Kidney capillary endothelial cell (primary cell): ENCODE measurements around the gene PTGFRN.
A peak's percentile ranks its signal among the peaks of the same experiment; 100 is the strongest.
"Not testable (repeated sequence)": the region's sequence is repeated elsewhere in the genome, so short reads cannot be mapped to it uniquely, and the experiment has no call there.

Experiments
- DNase-seq: peaks from one replicate; pipeline ENCODE4 v3.0.0-alpha.2; 2018; ENCODE audit warnings: low spot score

The PTGFRN gene

GRCh38 chr1:116916533-116917445 is 7.1 kb downstream of the PTGFRN start:
- no peak for DNase-seq

GRCh38 chr1:116918714-116919357 is 9.1 kb downstream of the PTGFRN start:
- DNase-seq: no peak

GRCh38 chr1:116919802-116920201 is 10.1 kb downstream of the PTGFRN start:
- no peak for DNase-seq

GRCh38 chr1:116920211-116920610 is 10.5 kb downstream of the PTGFRN start:
- no peak for DNase-seq

- DNase-seq: no peak
Measured at GRCh38 chr1:116921301-116921885, 11.7 kb downstream of the PTGFRN start.

GRCh38 chr1:116921937-116922336 is 12.2 kb downstream of the PTGFRN start:
- no peak for DNase-seq

GRCh38 chr1:116923421-116923820 is 13.7 kb downstream of the PTGFRN start:
- DNase-seq: peak; percentile 47

- no peak for DNase-seq
Measured at GRCh38 chr1:116927049-116927798, 17.5 kb downstream of the PTGFRN start.

- no peak for DNase-seq
Measured at GRCh38 chr1:116929961-116930592, 20.4 kb downstream of the PTGFRN start.

- DNase-seq: no peak
Measured at GRCh38 chr1:116931016-116931918, 21.6 kb downstream of the PTGFRN start.

- no peak for DNase-seq
Measured at GRCh38 chr1:116933606-116934515, 24.1 kb downstream of the PTGFRN start.

GRCh38 chr1:116934586-116935207 is 25.0 kb downstream of the PTGFRN start:
- no peak for DNase-seq

- DNase-seq: no peak
Measured at GRCh38 chr1:116938216-116938615, 28.5 kb downstream of the PTGFRN start.

- DNase-seq: not testable (repeated sequence)
Measured at GRCh38 chr1:116939780-116940543, 30.2 kb downstream of the PTGFRN start.

GRCh38 chr1:116940814-116941599 is 31.3 kb downstream of the PTGFRN start:
- no peak for DNase-seq

GRCh38 chr1:116941670-116942069 is 32.0 kb downstream of the PTGFRN start:
- no peak for DNase-seq

- DNase-seq: no peak
Measured at GRCh38 chr1:116942344-116942743, 32.6 kb downstream of the PTGFRN start.

GRCh38 chr1:116943438-116943837 is 33.7 kb downstream of the PTGFRN start:
- no peak for DNase-seq
